ENCODE measurements around the gene AGBL2.

DNA sequence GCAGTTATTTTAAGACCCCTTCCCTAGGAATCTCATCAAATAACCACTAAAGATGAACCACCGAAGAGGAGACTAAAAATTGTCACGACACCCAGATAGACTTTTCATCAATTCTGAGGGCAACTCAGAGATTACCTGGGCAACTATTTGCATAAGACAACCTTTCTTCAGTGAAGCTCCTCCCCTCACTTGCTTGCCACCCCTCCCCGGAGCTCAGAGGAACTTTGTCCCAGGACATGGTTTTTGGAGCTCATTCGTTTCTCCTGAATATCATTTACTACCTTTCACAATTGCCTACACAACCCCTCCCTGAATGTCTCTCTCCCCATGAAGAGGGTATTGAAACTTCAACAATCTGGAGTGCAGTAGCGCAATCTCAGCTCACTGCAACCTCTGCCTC lies 3.9 kb downstream of the AGBL2 start:
- TF ChIP-seq EZH2 (IDR thresholded peaks at IDR 0.05) (no peak), POLR2AphosphoS5 (IDR thresholded peaks at IDR 0.05; ENCODE audit: borderline replicate concordance, low read depth, low read length) (no peak), FOXP2 (optimal IDR thresholded peaks at IDR 0.05; ENCODE audit: control extremely low read depth, extremely low read length, insufficient read depth) (no peak)
